GM12878 (cell line): ENCODE measurements around the gene SMIM35. TPM values are rescaled to one million over a fixed set of nuclear protein-coding genes. Genes with fewer than 3 reads are reported as not detected.

Source experiments
- CBFB ChIP-seq: IDR thresholded peaks from 2 replicates; pipeline ENCODE4 v1.6.1; 2016; ENCODE audit warnings: antibody characterized with exemption, low read depth
- CHD2 ChIP-seq: IDR thresholded peaks from 2 replicates; pipeline ENCODE4 v1.6.1; 2011; ENCODE audit warnings: low read depth, low read length, improper control_type of control experiment, borderline replicate concordance
- CTCF ChIP-seq, 3 experiments: IDR thresholded peaks in 2 of 3; conservative IDR thresholded peaks in 1 of 3; 2 replicates each; pipeline ENCODE4 v1.5.1; 2011; ENCODE audit warnings: low read depth in 3 of 3, low read length in 3 of 3, mild to moderate bottlenecking in 3 of 3, control low read depth in 2 of 3, moderate library complexity in 2 of 3, inconsistent platforms in 1 of 3, mixed read lengths in 1 of 3; ENCODE audit not compliant: control insufficient read depth in 2 of 3, insufficient read depth in 1 of 3; ENCODE audit errors: extremely low read depth in 1 of 3
- DPF2 ChIP-seq: fragments of 450-650 bp; IDR thresholded peaks from 2 replicates; pipeline ENCODE4 v1.6.1; 2017; ENCODE audit warnings: mild to moderate bottlenecking
- E2F8 ChIP-seq: fragments of 450-650 bp; IDR thresholded peaks from 2 replicates; pipeline ENCODE4 v1.6.1; 2018; ENCODE audit warnings: mild to moderate bottlenecking, low read depth, moderate library complexity; ENCODE audit not compliant: partially characterized antibody
- HDAC2 ChIP-seq: fragments of 200-600 bp; sonication (generic); IDR thresholded peaks from 2 replicates; pipeline ENCODE4 v1.6.1; 2017
- JUND ChIP-seq: IDR thresholded peaks from 2 replicates; pipeline ENCODE4 v1.6.1; 2012; ENCODE audit warnings: low read depth, mild to moderate bottlenecking, low read length, improper control_type of control experiment, moderate library complexity
- KAT2A ChIP-seq: conservative IDR thresholded peaks from 2 replicates; pipeline ENCODE4 v1.6.1; 2011; ENCODE audit warnings: low read depth, low read length; ENCODE audit not compliant: control insufficient read depth
- MXI1 ChIP-seq: fragments of 150-350 bp; IDR thresholded peaks from 2 replicates; pipeline ENCODE4 v1.6.1; 2011; ENCODE audit warnings: low read depth, mild to moderate bottlenecking, inconsistent platforms, low read length, improper control_type of control experiment
- NKRF ChIP-seq: fragments of 450-650 bp; conservative IDR thresholded peaks from 2 replicates; pipeline ENCODE4 v1.6.1; 2017; ENCODE audit warnings: mild to moderate bottlenecking, moderate library complexity
- POU2F2 ChIP-seq: IDR thresholded peaks from 3 replicates; pipeline ENCODE4 v1.6.1; 2011; ENCODE audit warnings: low read depth, mild to moderate bottlenecking, low read length, borderline replicate concordance
- RB1 ChIP-seq: fragments of 450-650 bp; formaldehyde crosslinking; IDR thresholded peaks from 2 replicates; pipeline ENCODE4 v1.6.1; 2017; ENCODE audit warnings: mild to moderate bottlenecking, borderline replicate concordance
- SMC3 ChIP-seq: IDR thresholded peaks from 2 replicates; pipeline ENCODE4 v1.6.1; 2011; ENCODE audit warnings: low read length, improper control_type of control experiment, borderline replicate concordance
- SRF ChIP-seq, 2 experiments: IDR thresholded peaks; 2 replicates each; pipeline ENCODE4 v1.6.1; 2011; ENCODE audit warnings: low read depth in 2 of 2, low read length in 2 of 2, mild to moderate bottlenecking in 1 of 2, moderate library complexity in 1 of 2
- SUZ12 ChIP-seq: fragments of 200-600 bp; sonication (generic); IDR thresholded peaks from one replicate; pipeline ENCODE4 v1.6.1; 2018; ENCODE audit warnings: antibody characterized with exemption, mild to moderate bottlenecking; ENCODE audit not compliant: unreplicated experiment
- TCF12 ChIP-seq: IDR thresholded peaks from 2 replicates; pipeline ENCODE4 v1.6.1; 2011; ENCODE audit warnings: low read depth, mild to moderate bottlenecking, low read length
- TCF7 ChIP-seq: IDR thresholded peaks from 2 replicates; pipeline ENCODE4 v1.6.1; 2014; ENCODE audit warnings: antibody characterized with exemption, borderline replicate concordance
- ZBTB4 ChIP-seq: fragments of 450-650 bp; formaldehyde crosslinking; IDR thresholded peaks from 2 replicates; pipeline ENCODE4 v1.4.0; 2022; ENCODE audit warnings: mild to moderate bottlenecking, moderate library complexity
- ZSCAN29 ChIP-seq: fragments of 450-650 bp; IDR thresholded peaks from 2 replicates; pipeline ENCODE4 v1.6.1; 2017; ENCODE audit warnings: mild to moderate bottlenecking, moderate library complexity
- polyA plus RNA-seq, 11 experiments: library from polyadenylated mRNA; depleted of rRNA in 4 of 11; unstranded in 6 of 11; stranded (reverse) in 5 of 11; fragments of >200 nt; fragmentation: Nextera tagmentation in 4 of 11; fragmentation: Illumina TruSeq in 1 of 11; extraction: Ambion mirVana in 4 of 11; extraction: Trizol in 1 of 11; gene quantifications; 1 replicate in 1 of 11; 2 replicates in 10 of 11; pipeline versions ENCODE4 v1.2.1 to v1.2.3, GENCODE V29; 2011 to 2016; ENCODE audit warnings: inconsistent platforms in 2 of 11, missing spikeins in 2 of 11, low read depth in 1 of 11
- total RNA-seq, 4 experiments: library from RNA; depleted of rRNA in 3 of 4; stranded (reverse); fragments of >200 nt in 3 of 4; fragmentation: Illumina TruSeq in 1 of 4; extraction: Trizol in 1 of 4; gene quantifications; 2 replicates each; pipeline versions ENCODE4 v1.2.1 to v1.2.3, GENCODE V29; 2013 to 2021

Gene SMIM35
- total and polyA plus RNA-seq, 10 of the 15 experiments (the other 5 are each of a cell fraction or from before 2014, with no cell fraction given): 0.02 to 1.1 (median 0.05) TPM; not detected in 5

- TF ChIP-seq TCF12 (0 out of 2 replicates have a peak, but pooled peaks have one; percentile 2), JUND (peak; percentile 63; the same call in 1 of the 2 replicates), ZBTB4 (CRISPR knock-in tag) (peak; percentile 28; the same call in 1 of the 2 replicates), KAT2A (no peak), POU2F2 (peak; percentile 80; the same call in 2 of the 3 replicates), ZSCAN29 (no peak), CTCF (IDR thresholded peaks at IDR 0.05 in 2 of 3, conservative IDR thresholded peaks at IDR 0.05 in 1 of 3; ENCODE audit: control insufficient read depth in 2 of 3, extremely low read depth in 1 of 3, insufficient read depth in 1 of 3, low read depth in 3 of 3, low read length in 3 of 3) (peak in 2 of 3 experiments; percentile 10 to 15; a peak in 1 of 6 replicates), HDAC2 (no peak), SRF (IDR thresholded peaks at IDR 0.05; ENCODE audit: low read depth in 2 of 2, low read length in 2 of 2) (no peak), E2F8 (no peak), NKRF (peak; percentile 74), CBFB (no peak; the same call in 1 of the 2 replicates), RB1 (peak; percentile 75; the same call in 1 of the 2 replicates), SUZ12 (no peak), CHD2 (peak; percentile 59; the same call in 1 of the 2 replicates), DPF2 (peak; percentile 92), SMC3 (no peak), MXI1 (peak; percentile 46; the same call in 1 of the 2 replicates), TCF7 (no peak)
These were observed 100.5 kb downstream of the SMIM35 start, which contains the start of gene IL10RA (continued) for GRCh38 chr11:117985953-117986887.
